HG02763 (cell line): ENCODE data around the gene LPAR5.
"Not testable (repeated sequence)": the region's sequence is repeated elsewhere in the genome, so short reads cannot be mapped to it uniquely, and the experiment has no call there.

ENCODE experiments used
- ATAC-seq: cut with Tn5 transposase; IDR thresholded peaks from one replicate; pipeline ENCODE4 v1.9.1; 2021; ENCODE audit warnings: mild to moderate bottlenecking, moderate library complexity; ENCODE audit not compliant: unreplicated experiment

Gene LPAR5

GRCh38 chr12:6607751-6608591 lies 27.8 kb downstream of the LPAR5 start:
- ATAC-seq = no peak

DNA sequence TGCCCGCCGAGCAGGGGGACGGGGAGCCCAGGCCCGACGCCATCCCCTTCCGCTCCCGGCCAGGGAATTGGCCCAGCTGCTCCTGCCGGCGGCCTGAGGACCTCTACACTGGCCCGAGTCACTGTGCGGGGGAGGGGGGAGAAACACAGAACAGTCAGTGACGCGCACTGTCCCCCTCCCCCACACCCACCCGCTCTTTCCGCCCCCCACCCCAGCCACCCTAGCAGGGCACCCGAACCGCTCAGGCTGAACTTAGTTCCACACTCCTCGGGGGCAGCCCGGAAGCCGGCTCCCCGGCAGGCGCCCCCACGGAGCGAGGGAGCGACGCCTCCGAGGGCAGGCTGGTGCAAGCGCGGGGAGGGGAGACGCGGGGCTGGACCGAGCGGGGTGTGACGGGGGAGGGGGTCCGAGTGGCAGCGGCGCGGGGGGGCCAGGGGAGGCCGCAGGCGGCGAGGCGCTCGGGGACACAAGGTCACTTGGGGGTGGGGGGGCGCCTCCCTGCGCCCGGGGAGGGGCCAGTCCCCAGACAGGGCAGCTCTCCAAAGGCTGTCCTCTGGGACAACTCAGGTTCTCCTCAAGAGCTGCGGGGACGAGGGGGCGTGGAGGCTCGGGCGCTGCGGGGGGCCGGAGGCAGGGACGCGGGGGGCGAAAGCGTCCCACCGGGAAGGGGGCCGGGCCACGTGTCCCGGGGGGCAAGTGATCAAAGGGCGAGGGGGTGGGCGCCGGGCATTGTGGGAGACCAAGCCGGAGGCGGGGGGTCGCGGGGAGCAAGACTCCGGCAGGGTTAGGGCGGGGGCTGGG lies 29.2 kb downstream of the LPAR5 start:
- no peak for ATAC-seq

DNA sequence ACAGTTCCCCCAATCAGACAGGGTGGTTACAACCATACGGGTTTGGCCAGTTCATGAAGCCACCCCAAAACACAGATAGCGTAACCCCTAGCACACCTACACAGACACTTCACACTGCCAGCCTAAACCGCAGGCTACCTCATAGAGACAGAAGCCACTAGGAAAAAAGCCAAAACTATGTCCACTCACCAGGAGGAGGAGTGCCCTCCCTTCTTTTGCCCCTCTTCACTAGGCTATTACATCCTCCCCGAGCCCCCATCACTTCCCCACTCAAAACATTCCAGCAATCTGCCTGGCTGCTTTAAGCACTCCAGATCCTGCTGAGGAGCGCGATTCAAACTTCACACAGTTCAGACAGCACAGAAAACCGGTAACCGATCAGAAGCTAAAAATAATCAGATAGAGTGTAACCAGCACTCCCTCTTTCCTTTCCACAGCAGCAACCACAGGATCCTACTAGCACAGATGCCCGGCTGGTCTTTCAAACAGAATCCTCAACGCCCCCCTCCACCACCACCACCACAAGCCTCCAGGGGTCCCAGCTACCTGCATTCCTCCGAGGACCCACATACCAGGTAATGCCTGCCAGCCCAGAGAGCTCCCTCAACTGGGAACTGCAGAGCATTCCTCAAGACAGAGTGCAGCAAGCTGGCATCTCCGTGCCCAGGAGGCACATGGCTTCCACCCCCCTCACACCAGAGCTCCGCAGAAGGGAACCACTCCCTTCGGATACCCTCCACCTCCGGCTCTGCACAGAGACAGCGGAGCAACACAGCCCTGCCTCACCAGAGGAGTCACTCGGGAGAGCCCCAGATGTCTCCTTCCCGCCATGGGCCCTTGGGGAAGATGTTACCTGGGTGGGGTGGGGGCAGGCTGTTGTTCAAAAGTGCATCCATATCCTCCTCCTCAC lies 30.1 kb downstream of the LPAR5 start:
- no peak for ATAC-seq

DNA sequence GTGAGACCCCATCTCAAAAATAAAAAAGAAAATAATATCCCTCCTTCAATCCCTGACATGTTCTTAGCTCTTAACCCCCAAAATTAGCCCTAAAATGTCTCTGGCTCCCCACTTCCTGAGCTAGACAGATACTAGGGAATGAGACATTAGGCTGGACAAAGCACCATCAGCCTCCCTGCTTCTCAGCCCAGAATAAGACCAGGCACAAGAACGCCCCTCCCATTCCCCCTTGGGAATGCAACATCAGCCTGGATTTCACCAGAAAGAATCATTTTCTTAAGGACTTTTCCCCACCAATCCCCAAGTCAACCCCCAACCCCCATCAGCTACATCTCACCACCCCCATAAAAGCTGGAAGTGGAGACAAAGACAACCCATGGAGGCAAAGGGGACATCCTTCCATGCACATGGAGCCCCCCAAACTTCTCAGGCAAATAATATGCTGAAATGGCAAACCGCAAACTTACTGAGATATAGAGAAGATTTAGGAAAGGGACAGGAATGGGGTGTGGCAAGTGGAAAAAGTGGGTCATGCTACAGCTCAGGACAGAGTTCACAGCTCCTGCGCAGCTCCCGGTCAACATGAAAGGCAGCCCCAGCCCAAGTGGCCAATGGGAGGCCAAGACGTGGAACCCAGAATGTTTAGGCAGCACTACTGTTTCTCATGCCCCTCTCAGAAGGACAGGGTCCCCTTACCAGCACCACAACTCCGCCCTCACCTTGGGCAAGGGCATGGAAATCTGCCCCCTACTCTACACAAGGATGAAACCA lies 31.3 kb downstream of the LPAR5 start:
- ATAC-seq = no peak

GRCh38 chr12:6603095-6603567 lies 32.6 kb downstream of the LPAR5 start:
- ATAC-seq = no peak

DNA sequence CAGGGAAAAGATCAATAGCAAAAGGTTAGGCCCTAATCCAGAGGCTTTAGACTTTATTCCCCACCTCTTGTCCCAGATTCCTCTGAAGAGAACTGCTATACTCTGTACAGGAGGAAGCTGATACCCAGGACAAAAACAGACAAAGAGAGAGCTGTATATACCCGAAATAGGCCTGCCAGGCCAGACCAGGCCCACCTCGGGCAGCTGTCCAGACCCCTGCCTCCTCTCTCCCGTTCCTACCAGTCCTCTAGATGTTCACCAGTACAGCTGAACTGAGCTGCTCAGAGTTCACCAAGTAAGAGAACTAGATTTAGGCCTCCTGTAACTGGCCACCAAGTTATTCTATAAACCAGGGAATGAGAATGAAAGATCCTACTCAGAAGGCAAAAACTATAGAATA lies 33.2 kb downstream of the LPAR5 start:
- no peak for ATAC-seq

DNA sequence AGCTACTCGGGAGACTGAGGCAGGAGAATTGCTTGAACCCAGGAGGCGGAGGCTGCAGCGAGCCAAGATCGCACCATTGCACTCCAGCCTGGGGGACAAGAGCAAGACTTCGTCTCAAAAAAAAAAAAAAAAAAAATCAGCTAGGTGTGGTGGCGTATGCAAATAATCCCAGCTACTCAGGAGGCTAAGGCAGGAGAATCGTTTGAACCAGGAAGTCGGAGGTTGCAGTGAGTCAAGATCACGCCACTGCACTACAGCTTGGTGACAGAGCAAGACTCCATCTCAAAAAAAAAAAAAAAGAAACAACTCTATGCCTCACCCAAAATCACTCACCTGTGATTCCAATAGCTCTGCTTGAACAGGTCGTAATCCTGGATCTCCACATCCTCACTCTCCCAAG lies 40.1 kb downstream of the LPAR5 start:
- not testable (repeated sequence) for ATAC-seq

DNA sequence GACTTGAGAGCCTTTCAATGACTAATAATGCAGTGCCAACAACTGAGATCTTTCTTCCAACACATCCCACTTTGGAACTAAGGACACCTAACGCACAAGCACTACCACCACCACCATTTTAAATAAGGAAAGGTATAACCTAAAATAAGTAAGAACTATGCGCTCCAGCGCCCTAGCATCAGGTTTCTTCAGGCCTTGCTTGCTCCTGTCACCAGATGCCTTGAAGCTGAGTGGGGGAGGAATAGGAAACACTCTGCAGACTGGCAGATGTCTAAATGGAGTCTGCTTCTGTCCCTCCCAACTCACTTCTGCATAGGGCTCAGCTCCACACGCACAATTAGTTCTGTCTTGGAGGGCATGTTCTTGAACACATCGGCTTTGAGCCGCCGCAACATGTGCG lies 43.7 kb downstream of the LPAR5 start:
- ATAC-seq = no peak

GRCh38 chr12:6586569-6586968 lies 49.2 kb downstream of the LPAR5 start:
- ATAC-seq = not testable (repeated sequence)

- ATAC-seq = no peak
These were observed 51.5 kb downstream of the LPAR5 start for GRCh38 chr12:6584293-6584692.

GRCh38 chr12:6582959-6583358 lies 52.8 kb downstream of the LPAR5 start:
- no peak for ATAC-seq

- ATAC-seq = no peak
These were observed 53.6 kb downstream of the LPAR5 start for GRCh38 chr12:6582196-6582595.

GRCh38 chr12:6575648-6576047 lies 60.1 kb downstream of the LPAR5 start:
- no peak for ATAC-seq

GRCh38 chr12:6574576-6575295 lies 61.0 kb downstream of the LPAR5 start:
- ATAC-seq = no peak

DNA sequence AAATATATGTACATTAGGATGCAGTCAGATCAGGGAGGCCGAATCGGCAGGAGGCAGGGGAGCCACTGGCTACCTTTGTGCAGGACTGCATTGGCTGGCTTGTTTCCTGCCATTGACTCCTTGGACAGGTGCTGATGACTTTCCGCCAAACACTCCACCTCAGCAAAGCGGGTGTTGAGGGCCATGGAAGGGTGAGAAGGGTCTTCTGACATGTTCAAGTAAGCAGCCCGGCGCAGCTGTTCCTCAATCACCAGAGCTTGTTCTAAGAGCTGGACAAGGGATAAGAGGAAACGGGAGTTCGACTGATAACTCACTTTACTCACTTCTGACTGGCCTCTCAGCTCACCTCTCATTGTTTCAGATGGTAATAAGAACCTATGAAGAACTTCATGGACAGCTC lies 62.8 kb downstream of the LPAR5 start:
- no peak for ATAC-seq

- ATAC-seq = no peak
These were observed 65.4 kb downstream of the LPAR5 start for GRCh38 chr12:6570264-6570887.

GRCh38 chr12:6569786-6570185 lies 66.0 kb downstream of the LPAR5 start:
- no peak for ATAC-seq

DNA sequence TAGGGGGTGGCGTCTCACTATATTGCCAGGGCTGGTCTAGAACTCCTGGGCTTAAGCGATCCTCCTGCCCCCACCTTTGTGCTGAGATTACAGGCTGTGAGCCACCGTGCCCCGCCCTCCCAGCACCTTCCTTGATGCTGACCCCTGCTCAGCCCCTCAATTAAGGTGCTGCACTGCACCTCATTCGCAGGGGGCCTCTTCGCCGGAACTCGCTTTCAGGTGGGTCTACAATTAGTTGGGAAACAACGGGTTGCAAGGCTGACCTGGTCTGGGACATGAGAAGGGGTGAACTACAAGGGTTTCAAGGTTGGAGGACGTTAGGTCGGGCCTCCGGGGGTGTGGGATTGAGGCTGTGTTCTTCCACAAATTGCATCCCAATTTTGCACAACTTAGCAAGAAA lies 66.4 kb downstream of the LPAR5 start:
- no peak for ATAC-seq
